ENCODE measurements around the gene NID1. TPM values are rescaled to one million over a fixed set of nuclear protein-coding genes. Genes with fewer than 3 reads are reported as not detected.
"Not testable (repeated sequence)": the region's sequence is repeated elsewhere in the genome, so short reads cannot be mapped to it uniquely, and the experiment has no call there.

Gene NID1
- total RNA-seq, 1 experiment from 2014 or later, result 0.21 TPM

GRCh38 chr1:236016083-236016482 lies 48.8 kb downstream of the NID1 start:
- in situ Hi-C loops (cut with HindIII; ENCODE audit: low pct_unique_long_range_greater_than_20kb, low sequenced_read_pairs), result no loop called here
- DNase-seq (ENCODE audit: low read depth, low spot score), result no peak

GRCh38 chr1:236015539-236015938 lies 49.4 kb downstream of the NID1 start:
- DNase-seq (ENCODE audit: low read depth, low spot score), result no peak
- in situ Hi-C loops (cut with HindIII; ENCODE audit: low pct_unique_long_range_greater_than_20kb, low sequenced_read_pairs), result no loop called here

GRCh38 chr1:236013330-236013729 lies 51.6 kb downstream of the NID1 start:
- no peak for DNase-seq (ENCODE audit: low read depth, low spot score)
- in situ Hi-C loops (cut with HindIII; ENCODE audit: low pct_unique_long_range_greater_than_20kb, low sequenced_read_pairs), result no loop called here

GRCh38 chr1:236011641-236012040 lies 53.2 kb downstream of the NID1 start:
- DNase-seq (ENCODE audit: low read depth, low spot score), result no peak
- in situ Hi-C loops (cut with HindIII; ENCODE audit: low pct_unique_long_range_greater_than_20kb, low sequenced_read_pairs), result no loop called here

- no peak for DNase-seq (ENCODE audit: low read depth, low spot score)
- in situ Hi-C loops (cut with HindIII; ENCODE audit: low pct_unique_long_range_greater_than_20kb, low sequenced_read_pairs), result no loop called here
These were observed 54.4 kb downstream of the NID1 start for GRCh38 chr1:236010443-236010842.

- in situ Hi-C loops (cut with HindIII; ENCODE audit: low pct_unique_long_range_greater_than_20kb, low sequenced_read_pairs), result no loop called here
- DNase-seq (ENCODE audit: low read depth, low spot score), result no peak
These were observed 55.0 kb downstream of the NID1 start for GRCh38 chr1:236009857-236010256.

GRCh38 chr1:236009191-236009590 lies 55.7 kb downstream of the NID1 start:
- in situ Hi-C loops (cut with HindIII; ENCODE audit: low pct_unique_long_range_greater_than_20kb, low sequenced_read_pairs), result no loop called here
- DNase-seq (ENCODE audit: low read depth, low spot score), result no peak

GRCh38 chr1:236007781-236008180 lies 57.1 kb downstream of the NID1 start:
- in situ Hi-C loops (cut with HindIII; ENCODE audit: low pct_unique_long_range_greater_than_20kb, low sequenced_read_pairs), result no loop called here
- no peak for DNase-seq (ENCODE audit: low read depth, low spot score)

GRCh38 chr1:236003058-236003457 lies 61.8 kb downstream of the NID1 start:
- DNase-seq (ENCODE audit: low read depth, low spot score); in situ Hi-C loops (cut with HindIII; ENCODE audit: low pct_unique_long_range_greater_than_20kb, low sequenced_read_pairs): not testable (repeated sequence)

- DNase-seq (ENCODE audit: low read depth, low spot score), result no peak
- in situ Hi-C loops (cut with HindIII; ENCODE audit: low pct_unique_long_range_greater_than_20kb, low sequenced_read_pairs), result no loop called here
These were observed 62.3 kb downstream of the NID1 start for GRCh38 chr1:236002572-236002971.

GRCh38 chr1:236002025-236002390 lies 62.9 kb downstream of the NID1 start:
- DNase-seq (ENCODE audit: low read depth, low spot score), result no peak
- in situ Hi-C loops (cut with HindIII; ENCODE audit: low pct_unique_long_range_greater_than_20kb, low sequenced_read_pairs), result no loop called here

GRCh38 chr1:236000781-236001180 lies 64.1 kb downstream of the NID1 start:
- in situ Hi-C loops (cut with HindIII; ENCODE audit: low pct_unique_long_range_greater_than_20kb, low sequenced_read_pairs), result no loop called here
- no peak for DNase-seq (ENCODE audit: low read depth, low spot score)

GRCh38 chr1:235999259-235999925 lies 65.5 kb downstream of the NID1 start:
- no peak for DNase-seq (ENCODE audit: low read depth, low spot score)
- in situ Hi-C loops (cut with HindIII; ENCODE audit: low pct_unique_long_range_greater_than_20kb, low sequenced_read_pairs), result no loop called here

GRCh38 chr1:235998812-235999211 lies 66.1 kb downstream of the NID1 start:
- in situ Hi-C loops (cut with HindIII; ENCODE audit: low pct_unique_long_range_greater_than_20kb, low sequenced_read_pairs), result no loop called here
- DNase-seq (ENCODE audit: low read depth, low spot score), result no peak

- no peak for DNase-seq (ENCODE audit: low read depth, low spot score)
- in situ Hi-C loops (cut with HindIII; ENCODE audit: low pct_unique_long_range_greater_than_20kb, low sequenced_read_pairs), result no loop called here
These were observed 67.0 kb downstream of the NID1 start for GRCh38 chr1:235997931-235998330.

GRCh38 chr1:235997049-235997448 lies 67.8 kb downstream of the NID1 start:
- in situ Hi-C loops (cut with HindIII; ENCODE audit: low pct_unique_long_range_greater_than_20kb, low sequenced_read_pairs), result no loop called here
- no peak for DNase-seq (ENCODE audit: low read depth, low spot score)

GRCh38 chr1:235996048-235996785 lies 68.7 kb downstream of the NID1 start:
- no peak for DNase-seq (ENCODE audit: low read depth, low spot score)
- in situ Hi-C loops (cut with HindIII; ENCODE audit: low pct_unique_long_range_greater_than_20kb, low sequenced_read_pairs), result no loop called here

- in situ Hi-C loops (cut with HindIII; ENCODE audit: low pct_unique_long_range_greater_than_20kb, low sequenced_read_pairs), result no loop called here
- no peak for DNase-seq (ENCODE audit: low read depth, low spot score)
These were observed 69.4 kb downstream of the NID1 start for GRCh38 chr1:235995511-235995910.

- in situ Hi-C loops (cut with HindIII; ENCODE audit: low pct_unique_long_range_greater_than_20kb, low sequenced_read_pairs), result no loop called here
- DNase-seq (ENCODE audit: low read depth, low spot score), result no peak
These were observed 71.2 kb downstream of the NID1 start for GRCh38 chr1:235993652-235994051.
